ENCODE results near the gene CKLF.
"Not testable (repeated sequence)": the region's sequence is repeated elsewhere in the genome, so short reads cannot be mapped to it uniquely, and the experiment has no call there.

Gene CKLF

DNA sequence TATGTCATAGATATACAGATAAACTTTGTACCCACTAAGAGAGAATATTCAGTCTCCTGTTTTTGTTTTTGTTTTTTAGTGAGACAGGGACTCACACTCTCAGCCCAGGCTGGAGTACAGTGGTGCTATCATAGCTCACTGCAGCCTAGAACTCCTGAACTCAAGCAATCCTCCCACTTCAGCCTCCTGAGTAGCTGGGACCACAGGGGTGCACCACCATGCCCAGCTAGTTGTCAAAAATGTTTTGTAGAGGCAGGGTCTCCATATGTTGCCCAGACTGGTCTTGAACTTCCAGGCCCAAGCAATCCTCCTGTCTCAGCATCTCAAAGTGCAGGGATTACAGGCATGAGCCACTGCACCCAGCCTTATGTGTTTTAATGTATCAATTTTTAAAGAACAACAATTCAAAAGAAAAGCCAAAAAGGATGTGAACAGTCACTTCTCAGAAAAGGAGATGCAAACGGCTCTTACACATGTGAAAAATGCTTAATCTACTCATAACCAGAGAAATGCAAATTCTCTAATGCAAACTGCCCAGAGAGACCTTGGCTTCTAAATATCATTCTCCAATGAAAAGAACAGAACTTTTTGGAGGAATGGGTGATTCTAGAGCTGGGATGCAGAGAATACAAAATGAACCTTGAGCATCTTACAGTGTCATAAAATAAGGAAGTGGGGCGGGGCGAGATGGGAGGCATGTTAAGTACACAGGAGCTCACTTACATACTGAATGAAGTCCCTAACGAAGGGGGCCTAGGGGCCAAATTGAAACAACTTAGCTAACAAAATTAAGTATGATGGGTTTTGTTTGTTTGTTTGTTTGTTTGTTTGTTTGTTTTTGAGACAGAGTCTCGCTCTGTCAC, 44.8 kb downstream of the CKLF start:
- no peak for DNase-seq (ENCODE audit: low spot score)

DNA sequence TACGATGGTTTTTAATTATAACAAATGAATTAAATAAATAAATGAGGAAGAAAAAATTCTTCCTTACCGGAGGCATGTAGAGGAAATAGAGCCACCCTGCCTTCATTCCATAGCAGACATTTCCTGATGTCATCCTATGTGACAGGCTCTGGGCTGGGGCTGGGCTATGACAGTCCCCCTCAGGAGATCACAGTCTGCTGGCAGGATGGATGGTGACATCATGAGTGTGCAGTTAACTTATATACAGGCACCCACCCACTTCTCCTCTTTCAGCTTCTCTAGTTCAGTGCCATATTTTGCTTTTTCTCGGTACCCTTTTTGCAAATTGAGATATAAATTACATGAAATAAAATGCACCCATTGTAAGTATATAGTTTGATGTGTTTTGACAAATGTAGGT, 45.7 kb downstream of the CKLF start:
- no peak for DNase-seq (ENCODE audit: low spot score)

DNA sequence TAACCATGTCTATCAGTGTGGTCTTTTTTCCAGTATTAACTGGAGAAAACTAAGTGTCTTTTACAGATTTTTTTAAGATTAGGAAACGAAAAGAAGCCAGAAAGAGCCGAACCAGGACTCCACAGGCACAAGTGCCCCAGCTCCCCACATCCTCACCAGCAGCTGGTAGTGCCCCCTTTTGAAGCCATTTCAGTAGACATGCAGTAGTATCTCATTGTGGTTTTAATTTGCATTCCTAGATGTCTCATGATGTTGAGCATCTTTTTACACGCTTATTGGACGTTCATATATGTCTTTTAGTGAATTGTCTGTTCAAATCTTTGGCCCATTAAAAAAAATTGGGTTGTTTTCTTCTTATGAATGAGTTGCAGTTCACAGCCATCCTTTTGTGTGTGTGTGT, 47.4 kb downstream of the CKLF start:
- no peak for DNase-seq (ENCODE audit: low spot score)

DNA sequence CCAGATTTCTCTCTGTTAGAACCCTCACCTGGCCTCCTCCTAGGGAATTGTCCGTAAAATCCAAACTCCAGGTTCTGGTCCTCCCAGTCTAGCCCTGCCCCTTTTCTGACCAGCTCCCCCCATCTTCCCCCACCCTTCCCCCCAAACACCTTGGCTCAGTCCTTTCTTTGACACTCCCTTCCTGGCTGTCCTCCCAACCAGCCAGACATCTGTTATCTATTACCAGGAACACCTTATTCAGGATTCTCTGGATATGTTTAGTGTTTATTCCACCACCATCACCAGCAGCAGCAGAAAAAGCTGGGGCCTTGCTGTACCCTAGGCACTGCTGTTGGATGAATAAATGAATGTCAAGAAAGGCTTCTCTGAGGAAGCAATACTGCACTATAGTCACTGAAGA, 48.1 kb downstream of the CKLF start:
- DNase-seq (ENCODE audit: low spot score): no peak

DNA sequence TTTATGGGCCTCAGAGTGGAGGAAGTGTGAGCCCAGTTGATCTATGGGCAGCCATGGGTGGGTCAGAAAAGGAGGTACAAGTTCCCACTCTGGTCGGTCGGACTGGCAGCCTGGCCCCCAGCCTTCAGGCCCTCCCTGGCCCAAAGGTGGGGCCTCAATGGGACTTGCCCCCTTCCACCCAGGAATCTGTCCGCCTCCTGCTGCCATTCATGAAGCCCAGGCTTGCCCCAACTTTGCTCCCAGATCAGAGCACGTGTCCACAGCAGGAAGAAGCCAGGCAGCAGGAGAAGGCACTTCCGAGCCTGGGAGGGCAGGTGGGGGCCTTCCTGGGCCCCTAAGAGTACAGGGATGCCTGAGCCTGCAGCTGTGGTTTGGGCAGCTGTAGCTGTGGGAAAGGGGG, 49.1 kb downstream of the CKLF start:
- DNase-seq (ENCODE audit: low spot score): no peak

GRCh38 chr16:66603537-66604375, 51.4 kb downstream of the CKLF start:
- peak; percentile 50 for DNase-seq (ENCODE audit: low spot score)

DNA sequence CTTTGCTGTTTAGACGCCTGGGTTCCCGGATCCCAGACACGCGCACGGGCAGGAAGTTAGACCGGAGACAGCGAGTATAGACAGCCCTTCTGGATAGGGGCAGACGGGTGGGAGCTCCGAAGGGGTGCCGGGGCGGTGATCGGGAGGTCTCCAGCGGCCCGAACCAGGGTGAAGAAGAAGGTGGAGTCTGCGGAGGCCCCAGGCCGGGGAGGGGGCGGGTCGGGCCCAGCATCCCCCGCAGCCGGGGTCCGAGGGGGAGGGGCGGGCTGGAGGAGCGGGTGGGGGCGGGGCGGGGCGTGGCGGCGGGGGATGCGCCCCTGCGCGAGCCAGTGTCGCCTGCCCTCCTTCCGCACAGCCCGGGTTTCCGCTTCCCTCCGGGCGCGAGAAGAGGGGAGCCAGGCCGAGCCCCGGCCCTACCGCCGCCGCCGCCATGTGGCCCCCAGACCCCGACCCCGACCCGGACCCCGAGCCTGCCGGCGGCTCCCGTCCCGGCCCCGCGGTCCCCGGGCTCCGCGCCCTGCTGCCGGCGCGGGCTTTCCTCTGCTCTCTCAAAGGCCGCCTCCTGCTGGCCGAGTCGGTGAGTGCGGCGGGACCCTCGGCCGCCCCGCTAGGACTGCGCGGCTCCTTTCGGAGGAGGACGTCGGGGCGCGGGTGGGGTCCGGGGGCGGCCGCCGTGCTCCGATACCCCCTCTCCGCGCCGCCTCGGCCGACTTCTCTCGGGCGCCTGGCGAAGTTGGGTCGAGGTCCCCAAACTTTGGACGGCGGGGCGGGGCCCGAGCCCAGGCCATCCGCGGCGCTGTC, 52.2 kb downstream of the CKLF start, which contains the start of gene CMTM3:
TSS of gene CMTM3 (plus strand) at position 329 of the 801 bp plus-strand sequence. CDS start at position 431, 102 bp downstream.
- peak; percentile 62 for DNase-seq (ENCODE audit: low spot score)

GRCh38 chr16:66605177-66605978, 53.0 kb downstream of the CKLF start:
- DNase-seq (ENCODE audit: low spot score): peak; percentile 34

DNA sequence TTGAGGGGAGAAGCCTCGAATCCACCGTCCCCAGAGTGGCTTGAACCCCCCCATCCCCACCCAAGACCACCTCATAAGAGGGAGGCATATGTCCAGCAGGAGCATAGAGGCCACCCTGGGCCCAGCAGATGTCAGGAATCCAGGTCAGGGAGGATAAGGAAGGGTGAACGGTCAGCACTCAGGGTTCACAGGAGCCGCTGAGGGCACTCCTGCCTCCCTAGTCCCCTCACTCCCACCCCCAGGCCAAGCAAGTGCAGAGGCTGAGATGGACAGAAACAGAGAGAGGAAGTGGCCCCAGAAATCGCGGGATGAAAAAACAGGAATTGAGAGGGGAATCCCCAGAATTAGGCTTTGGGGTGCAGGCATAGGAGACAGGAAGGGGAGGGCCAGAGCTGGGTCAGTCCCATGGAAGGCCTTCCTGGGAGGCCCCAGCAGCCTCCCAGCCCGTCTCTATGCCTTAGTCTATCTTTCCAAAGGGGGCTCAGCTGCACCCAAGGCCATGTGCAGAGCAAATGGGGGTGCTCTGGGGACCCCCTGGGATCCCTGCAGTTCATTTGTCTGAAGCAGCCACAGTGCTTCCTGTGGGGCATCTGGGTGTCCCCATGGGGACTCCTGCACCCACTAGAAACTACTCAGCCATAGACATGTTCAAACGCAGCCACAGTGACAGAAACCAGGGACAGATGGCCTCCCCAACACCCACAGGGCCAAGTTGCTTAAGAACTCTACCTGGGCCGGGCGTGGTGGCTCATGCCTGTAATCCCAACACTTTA, 53.8 kb downstream of the CKLF start:
- no peak for DNase-seq (ENCODE audit: low spot score)

DNA sequence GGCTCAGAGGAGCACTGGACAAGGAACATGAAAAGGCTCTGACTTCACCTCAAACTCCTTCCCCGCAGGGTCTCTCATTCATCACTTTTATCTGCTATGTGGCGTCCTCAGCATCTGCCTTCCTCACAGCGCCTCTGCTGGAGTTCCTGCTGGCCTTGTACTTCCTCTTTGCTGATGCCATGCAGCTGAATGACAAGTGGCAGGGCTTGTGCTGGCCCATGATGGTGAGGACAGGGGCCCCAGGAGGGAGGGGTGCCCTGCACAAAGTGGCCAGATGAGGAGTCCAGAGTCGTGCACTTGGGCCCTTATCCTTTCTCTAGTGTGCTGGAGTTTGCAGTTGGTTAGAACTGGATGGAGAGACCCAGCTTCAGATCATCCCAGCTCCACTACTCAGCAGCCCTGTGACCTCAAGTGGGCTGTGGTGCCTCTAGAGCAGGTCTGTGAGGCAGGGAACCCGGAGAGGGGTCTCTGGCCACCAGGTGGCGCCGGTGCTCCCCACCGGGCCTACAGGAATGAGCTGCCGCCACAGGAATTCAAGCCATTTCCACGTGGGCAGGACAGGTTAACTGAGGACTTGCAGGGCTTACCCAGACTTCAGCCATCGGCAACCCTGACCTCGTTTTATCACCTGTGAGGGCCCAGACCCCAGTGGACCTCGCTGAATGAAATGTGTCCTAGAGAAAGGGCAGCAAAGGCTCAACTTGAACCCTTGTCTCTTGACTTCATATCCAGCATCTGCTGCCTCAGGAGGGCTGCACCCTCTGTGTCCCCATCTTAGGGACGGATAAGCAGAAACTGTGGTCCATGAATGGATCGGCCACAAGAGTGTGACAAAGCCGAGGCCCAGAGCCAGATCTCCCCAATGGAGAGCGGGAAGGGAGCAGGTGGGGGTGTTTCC, 56.1 kb downstream of the CKLF start:
- peak; percentile 87 for DNase-seq (ENCODE audit: low spot score)

GRCh38 chr16:66609139-66609510, 56.7 kb downstream of the CKLF start:
- no peak for DNase-seq (ENCODE audit: low spot score)

DNA sequence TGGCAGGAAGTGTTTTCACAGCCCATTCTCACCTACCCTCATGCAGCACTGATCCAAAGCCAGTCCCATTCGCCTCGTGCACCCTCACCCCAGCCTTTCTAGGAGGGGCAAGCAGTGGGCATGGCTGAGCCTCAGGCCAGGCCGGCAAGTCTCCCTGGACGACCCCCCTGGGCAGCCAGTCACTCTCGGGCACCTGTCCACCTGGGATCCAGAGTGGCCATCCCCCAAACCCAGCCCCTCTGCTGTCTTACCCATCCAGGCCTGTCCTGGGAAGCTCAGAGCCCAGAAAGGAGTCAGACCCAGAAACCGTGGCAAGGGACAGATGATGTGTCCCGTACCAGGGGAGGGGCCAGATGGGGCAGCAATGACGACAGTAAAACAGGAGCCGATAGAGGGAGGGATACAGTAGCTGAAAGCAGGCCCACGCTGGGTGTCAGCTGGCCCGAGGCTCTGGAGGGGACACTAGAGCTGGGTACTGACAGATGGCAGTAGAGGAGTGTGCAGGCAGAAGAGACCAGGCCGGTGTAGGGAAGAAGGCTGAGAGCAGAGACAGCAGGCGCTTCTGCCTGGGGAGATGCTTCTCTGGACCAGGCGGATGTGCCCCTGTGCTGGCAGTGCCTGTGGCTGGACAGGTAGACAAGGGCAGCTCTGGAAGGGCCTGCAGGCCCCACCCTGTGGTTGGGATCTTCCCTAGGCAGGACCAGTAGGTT, 57.9 kb downstream of the CKLF start:
- no peak for DNase-seq (ENCODE audit: low spot score)

GRCh38 chr16:66611911-66612310, 59.5 kb downstream of the CKLF start:
- not testable (repeated sequence) for DNase-seq (ENCODE audit: low spot score)

GRCh38 chr16:66612422-66612821, 60.0 kb downstream of the CKLF start:
- DNase-seq (ENCODE audit: low spot score): no peak

DNA sequence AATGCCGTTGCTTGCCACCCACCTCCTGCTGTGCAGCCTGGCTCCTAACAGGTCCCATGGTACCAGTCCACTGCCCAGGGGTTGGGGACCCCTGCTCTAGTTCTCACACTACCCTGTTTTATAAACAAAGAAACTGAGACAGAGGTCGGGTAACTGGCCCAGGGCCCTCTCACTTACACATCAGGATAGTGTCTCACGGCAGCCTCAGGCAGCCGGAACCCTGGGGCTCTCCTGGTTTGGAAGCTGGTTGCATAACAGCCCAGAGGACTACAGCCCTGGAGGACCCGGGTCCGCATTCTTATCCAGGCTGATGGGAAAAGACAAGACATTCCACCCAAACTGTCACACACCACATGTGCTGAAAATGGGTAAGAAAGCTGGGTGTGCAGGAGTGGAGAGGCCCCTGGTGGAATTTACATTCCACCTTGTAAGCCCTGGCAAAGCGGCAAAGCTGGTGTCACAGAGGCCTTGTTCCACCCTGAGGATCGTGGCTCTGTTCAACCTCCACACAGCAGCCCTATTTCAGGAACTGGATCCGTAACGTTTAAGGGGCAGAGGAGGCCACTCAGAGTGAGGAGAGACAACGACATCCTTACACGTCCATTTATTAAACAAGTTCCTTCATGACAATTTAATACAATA, 61.9 kb downstream of the CKLF start:
- DNase-seq (ENCODE audit: low spot score): no peak
